Raji (cell line): ENCODE data around the gene DGKI.

Experiments used
- POLR2A ChIP-seq: IDR thresholded peaks from 2 replicates; pipeline ENCODE4 v1.6.1; 2011; ENCODE audit warnings: low read depth, low read length, control low read depth; ENCODE audit not compliant: insufficient read depth

DGKI gene

GRCh38 chr7:137390076-137390475 lies 456.7 kb downstream of the DGKI start:
- TF ChIP-seq POLR2A: no peak

- TF ChIP-seq POLR2A: no peak
Observed at GRCh38 chr7:137388916-137389315, 457.9 kb downstream of the DGKI start.

- no peak for TF ChIP-seq POLR2A
Observed at GRCh38 chr7:137386966-137387365, 459.8 kb downstream of the DGKI start.

DNA sequence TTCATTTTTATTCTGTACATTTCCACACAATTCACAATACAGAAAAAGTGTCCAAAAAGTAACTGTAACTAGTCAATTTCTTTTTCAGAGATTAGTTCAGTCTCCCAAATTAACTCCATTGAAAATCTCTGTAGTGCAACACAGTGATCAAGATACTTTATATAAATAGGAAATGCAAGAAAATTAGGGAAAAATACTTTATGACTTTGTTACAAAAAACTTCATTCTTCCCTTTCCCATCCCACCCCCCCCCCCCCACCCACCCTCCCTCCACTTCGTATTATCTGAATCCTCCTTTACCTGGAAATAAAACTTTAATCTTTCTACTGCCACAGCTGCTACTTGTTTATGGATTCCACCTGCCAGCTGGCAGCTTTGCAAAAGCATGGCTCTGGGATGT lies 465.7 kb downstream of the DGKI start:
- no peak for TF ChIP-seq POLR2A

GRCh38 chr7:137373507-137373906 lies 473.3 kb downstream of the DGKI start:
- no peak for TF ChIP-seq POLR2A

GRCh38 chr7:137371616-137372015 lies 475.2 kb downstream of the DGKI start:
- TF ChIP-seq POLR2A: no peak

DNA sequence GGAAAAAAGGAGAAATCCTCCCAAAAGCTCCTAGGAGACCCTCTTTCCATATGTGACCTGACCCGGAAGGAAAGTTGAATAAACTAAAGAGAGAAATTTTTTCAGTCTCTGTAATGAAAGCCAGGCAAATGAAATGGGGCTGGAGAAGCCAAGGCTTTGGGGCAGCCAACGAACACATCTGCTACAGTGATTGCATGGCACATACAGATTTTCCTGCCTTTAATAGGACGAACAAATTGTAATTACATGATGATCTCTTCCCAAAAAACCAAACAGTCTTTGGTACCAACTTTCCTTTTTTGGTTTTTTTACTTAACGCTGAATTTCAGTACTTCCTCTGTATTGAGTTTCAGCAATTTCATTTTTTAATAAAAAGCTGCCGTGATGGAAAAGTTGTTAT lies 479.8 kb downstream of the DGKI start:
- TF ChIP-seq POLR2A: no peak

- no peak for TF ChIP-seq POLR2A
Observed at GRCh38 chr7:137363683-137364082, 483.1 kb downstream of the DGKI start.

DNA sequence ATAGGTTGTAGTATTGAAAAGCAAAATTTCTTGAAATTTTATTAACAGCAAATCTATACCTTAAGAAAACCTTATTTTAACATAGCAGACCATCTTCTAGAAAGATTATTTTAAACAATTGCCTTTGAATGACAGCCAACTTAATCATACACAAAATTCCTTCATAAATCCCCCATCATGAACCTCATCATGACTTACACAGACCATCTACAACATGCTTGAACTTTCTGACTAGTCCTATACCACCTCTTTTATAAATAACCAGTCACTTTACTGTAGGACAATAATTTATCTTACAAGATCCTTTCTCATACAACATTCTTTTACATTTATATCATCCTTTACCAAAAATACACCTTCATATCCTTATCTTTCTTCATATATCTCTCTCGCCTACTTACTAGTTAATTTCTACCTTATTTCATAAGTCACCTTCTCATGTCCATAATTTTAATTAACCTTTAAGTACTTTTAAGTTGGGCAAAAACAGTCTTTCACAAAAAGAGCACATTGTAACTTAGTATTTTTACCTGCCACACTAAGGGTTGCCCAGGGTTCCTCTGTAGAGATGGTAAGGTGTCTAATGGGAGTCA lies 486.6 kb downstream of the DGKI start:
- TF ChIP-seq POLR2A: no peak

- no peak for TF ChIP-seq POLR2A
Observed at GRCh38 chr7:137354961-137355360, 491.8 kb downstream of the DGKI start.

DNA sequence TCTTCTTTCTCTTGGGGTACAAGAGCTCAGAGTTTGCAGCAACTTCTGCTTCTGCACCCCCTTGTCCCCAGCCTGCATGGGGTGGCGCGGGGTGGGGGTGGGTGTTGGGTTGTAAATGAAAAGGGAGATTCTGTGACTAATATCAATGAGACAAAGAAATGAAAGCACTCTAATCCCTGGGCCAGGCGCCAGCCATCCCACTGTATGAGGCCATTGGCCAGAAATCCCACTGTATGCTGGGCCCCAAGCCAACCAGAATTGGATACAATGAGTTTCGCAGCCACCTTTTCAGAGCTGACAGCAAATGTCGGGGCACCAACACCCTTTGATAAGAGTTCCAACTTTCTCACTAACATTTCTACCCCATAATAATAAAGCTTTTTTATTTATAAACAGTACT lies 492.4 kb downstream of the DGKI start:
- TF ChIP-seq POLR2A: no peak

DNA sequence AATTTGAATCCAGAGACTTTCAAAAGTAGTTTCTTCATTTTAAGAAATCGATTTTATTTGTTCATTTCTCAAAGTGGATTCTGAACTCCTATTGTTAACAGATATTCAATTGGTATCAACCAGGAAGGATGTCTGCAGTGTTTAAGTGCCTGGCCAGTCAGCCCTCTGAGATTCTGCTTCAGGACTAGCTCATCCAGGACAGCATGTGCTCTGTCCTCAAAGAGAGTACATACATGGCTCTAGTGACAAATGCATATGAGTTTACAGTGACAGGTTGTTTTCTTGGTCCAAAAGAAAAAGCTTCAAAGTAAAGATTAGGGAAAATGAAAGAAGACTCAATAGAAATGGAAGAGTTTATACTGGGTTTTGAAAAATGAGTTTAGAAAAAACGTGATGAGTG lies 494.8 kb downstream of the DGKI start:
- TF ChIP-seq POLR2A: no peak

DNA sequence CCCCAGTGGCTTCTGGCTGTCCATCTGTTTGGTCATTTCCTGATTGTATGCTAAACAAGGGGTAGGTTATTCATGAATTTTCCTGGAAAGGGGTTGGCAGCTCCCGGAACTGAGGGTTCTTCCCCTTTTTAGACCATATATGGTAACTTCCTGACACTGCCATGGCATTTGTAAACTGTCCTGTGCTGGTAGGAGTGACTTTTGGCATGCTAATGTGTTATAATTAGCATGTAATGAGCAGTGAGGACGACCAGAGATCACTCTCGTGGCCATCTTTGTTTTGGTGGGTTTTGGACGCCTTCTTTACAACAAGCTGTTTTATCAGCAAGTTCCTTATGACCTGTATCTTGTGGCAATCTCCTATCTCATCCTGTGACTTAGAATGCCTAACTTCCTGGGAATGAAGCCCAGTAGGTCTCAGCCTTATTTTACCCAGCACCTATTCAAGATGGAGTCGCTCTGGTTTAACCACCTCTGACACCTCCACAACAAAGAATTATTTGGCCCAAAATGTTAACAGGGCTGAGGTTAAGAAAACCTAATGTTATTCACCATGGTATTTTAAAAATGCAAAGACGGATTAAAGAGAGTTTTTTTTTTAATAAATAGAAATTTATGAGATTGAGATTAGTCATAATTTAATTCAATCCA lies 500.9 kb downstream of the DGKI start:
- no peak for TF ChIP-seq POLR2A

- no peak for TF ChIP-seq POLR2A
Observed at GRCh38 chr7:137343281-137343841, 503.4 kb downstream of the DGKI start, which contains the start of gene PTN. Gene PTN (minus strand): TSS chr7:137343733. CDS start chr7:137254973, 88,760 bp downstream.

DNA sequence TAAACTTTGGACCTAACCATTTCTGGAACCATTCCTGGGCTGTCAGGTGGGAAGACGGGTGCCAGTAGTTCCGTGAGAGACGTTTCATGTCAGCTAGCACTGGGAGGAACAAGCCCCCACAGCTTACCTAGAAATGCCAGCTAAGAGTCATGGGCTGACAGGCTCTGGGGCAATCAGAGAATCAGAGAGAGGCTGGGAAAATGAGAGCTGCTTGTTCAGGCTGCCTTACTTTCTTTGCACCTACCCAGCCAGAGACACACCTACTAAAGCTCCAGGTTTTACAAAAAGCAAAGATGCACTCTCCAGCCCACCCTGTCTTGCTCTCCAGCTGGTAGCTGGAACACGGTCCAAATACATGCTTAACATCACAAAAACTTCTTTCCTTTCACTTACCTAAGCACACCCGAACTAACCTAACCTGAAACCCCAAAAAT lies 503.9 kb downstream of the DGKI start:
- TF ChIP-seq POLR2A: no peak

- no peak for TF ChIP-seq POLR2A
Observed at GRCh38 chr7:137342265-137342664, 504.5 kb downstream of the DGKI start.
